Fibroblast of upper back skin (primary cell): ENCODE results near the gene BACH1.
A peak's percentile ranks its signal among the peaks of the same experiment; 100 is the strongest.
"Not testable (repeated sequence)": the region's sequence is repeated elsewhere in the genome, so short reads cannot be mapped to it uniquely, and the experiment has no call there.

ENCODE experiments used
- DNase-seq: peaks from one replicate; pipeline ENCODE4 v3.0.0-alpha.2; 2013

BACH1 gene

GRCh38 chr21:29349702-29350101, 51.0 kb downstream of the BACH1 start:
- DNase-seq, result no peak

DNA sequence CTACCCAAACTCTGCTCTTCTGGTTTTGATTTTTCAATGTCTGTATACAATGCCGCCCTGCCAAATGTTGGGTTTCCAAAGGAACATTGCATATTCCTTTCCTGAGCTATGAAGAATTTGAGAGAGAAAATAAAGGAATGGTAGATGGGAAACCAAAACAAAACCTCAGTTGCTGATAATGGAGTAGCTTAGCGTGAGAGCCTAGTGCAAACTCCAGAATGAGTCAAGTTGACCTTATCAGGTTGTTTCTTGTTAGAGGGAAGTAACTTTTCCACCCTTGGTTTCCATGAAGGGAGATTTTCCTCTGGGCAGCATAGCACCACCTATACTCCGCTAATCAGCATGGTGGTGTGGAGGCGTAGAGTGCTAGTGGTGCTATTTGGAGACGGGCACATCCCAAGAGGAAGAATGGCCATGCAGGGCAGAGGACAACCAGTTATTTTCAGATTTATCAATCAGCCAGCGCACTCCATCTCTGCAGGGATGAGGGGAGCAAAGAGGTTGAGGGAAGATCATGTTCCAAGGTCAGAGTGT, 51.6 kb downstream of the BACH1 start:
- no peak for DNase-seq

DNA sequence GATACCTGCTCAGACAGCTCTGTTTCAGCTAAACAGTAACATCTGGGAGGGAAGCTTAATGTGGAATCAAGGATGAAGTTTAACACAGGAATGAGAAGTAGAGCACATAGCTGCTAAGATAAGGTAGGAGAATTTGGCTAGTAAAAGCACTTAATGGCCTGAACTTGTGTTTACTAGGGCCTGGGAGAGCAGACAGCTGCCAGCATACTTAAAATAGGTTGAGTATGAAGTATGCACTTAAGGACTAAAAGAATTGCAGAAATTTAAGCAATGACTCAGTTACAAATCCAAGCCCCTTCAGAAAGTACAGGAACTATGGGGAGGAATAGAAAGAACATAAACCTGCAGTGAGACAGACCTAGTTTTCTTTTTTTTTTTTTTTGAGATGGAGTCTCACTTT, 53.0 kb downstream of the BACH1 start:
- peak; percentile 90 for DNase-seq

- DNase-seq, result not testable (repeated sequence)
Observed at GRCh38 chr21:29355043-29355710, 56.5 kb downstream of the BACH1 start.

GRCh38 chr21:29356291-29356690, 57.6 kb downstream of the BACH1 start:
- DNase-seq, result not testable (repeated sequence)

GRCh38 chr21:29356810-29357209, 58.1 kb downstream of the BACH1 start:
- DNase-seq, result not testable (repeated sequence)

GRCh38 chr21:29359718-29360117, 61.0 kb downstream of the BACH1 start:
- no peak for DNase-seq

GRCh38 chr21:29360799-29361765, 62.4 kb downstream of the BACH1 start:
- no peak for DNase-seq

GRCh38 chr21:29362758-29363157, 64.0 kb downstream of the BACH1 start:
- DNase-seq, result no peak

DNA sequence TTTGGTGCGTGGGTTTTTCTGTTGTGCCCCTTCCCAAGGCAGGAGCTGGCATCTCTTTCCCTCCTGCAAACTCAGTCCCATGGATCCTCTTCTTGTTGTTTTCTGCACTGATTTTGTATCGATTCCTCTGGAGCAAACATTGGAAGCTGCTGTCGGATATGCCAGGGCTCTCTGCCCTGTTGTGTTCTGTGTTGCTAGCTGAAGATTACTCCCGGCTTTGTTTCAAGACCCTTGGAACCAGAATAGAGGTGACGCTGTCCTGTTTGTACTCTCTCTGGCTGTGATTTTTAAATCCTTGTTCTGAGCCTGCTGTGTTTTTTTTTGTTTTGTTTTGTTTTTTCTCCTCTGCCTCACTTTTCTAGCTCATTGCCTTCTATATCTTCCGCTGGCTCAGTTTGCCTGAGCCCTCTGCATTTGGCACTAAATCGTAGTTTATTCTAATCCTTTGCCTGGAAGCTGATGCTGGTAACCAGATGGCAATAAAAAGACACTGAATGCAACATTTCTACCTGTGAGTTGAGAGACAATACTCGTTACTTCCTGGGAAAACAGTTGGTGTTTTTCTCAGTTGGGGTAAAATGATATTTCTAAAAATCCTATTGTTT, 67.0 kb downstream of the BACH1 start:
- no peak for DNase-seq

DNA sequence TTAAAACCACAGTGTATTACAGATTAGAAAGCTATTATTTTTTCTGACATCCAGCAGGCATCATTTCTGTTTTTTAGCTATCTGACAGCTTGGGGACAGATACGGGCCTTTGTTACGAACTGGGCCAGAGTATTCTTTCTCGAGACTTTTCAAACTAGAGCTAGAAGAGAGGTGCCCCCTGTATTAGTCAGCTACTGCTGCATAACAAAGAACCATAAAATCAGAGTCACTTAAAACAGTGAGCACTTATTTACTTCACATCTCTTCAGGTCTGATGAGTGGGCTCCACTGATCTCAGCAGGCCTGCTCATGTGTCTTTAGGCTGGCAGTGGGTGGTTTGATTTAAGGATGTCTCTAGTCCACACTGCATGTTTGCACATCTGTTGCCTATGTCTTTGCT, 67.8 kb downstream of the BACH1 start:
- DNase-seq, result no peak

DNA sequence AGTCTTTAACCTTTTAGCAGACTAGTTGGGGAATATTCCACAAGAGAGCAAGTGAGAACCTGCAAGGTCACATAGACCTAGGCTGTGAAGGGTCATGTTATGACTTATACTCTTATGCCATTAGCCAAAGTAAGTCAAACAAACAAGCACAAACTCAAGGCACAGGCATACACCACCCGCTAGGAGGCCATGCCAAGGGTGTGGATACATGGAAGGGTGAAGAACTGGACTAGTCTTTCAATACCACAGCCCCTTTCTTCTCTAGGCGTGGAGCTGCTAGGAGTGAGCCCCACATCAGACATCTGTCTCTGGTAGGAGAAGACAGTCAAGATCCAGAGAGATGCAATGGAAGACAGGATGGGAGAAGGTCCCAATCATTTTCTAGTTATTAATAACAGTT, 68.6 kb downstream of the BACH1 start:
- DNase-seq, result no peak

DNA sequence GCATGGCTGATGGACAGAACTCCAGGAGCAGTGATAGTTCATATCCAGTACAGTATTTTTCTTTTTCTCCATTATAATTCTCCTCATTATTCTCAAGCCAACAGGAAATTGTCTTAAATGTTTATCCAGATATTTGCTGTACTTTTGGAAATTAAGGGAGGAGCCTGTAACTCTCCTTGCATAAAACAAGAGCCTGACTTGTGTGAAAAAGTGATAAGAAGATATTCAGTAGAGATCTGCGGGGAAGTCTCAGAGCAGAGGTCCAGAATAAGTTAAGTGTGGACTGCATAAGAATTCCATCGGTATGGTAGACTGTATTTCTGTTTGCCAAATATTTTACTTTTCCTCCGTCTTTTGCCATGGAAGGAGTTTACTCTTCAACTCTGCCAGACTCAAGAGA, 70.2 kb downstream of the BACH1 start:
- DNase-seq, result no peak

DNA sequence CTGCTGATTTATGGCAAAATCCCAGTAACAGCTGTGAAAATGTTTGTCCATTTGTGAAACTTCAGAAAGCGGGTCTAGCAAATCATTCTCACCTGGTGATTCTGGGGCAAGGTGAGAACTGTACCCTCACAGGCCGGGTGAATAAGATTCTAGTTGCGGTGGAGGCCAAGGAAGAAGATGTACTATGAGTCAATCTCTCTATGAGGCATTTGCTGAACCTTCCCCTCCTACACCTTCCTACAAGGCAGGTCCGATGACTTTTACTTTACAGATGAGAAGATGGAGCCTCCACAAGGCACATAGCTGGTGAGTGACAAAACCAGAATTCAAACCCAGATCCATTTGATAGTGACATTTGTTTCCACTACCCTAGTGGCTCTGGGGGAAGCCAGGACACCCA, 72.7 kb downstream of the BACH1 start:
- no peak for DNase-seq

DNA sequence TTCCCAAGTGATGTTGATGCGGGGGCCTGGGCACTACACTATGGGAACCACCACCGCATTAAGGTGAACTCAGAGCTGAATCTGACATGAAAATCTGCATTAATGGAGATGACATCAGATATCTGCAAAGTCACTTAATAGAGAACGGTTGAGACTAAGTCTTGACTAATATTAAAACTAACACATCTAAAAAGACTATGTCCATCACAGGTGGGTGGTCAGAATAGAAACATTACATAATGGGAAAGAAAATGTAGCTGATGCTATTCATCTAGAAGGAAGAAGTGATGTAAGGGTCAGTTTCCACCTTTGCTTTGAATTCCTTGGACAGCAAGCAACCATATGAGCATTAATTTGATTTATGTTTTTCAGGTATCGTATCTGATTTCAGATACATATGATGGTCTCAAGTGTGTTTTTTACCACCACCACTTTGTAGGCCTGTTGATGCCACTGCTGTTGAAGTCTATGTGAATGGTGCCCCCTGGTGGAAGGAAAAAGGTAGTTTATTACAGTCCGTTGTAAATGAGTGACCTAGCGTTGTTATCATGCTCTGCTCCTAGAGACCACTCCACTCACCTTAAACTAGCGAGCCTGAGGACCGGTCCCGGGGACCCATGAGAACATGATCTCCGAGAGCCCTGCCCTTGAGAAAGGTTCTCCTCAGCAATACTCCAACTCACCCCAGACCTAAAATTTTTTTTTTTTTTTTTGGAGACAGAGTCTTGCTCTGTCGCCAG, 73.5 kb downstream of the BACH1 start:
- peak; percentile 85 for DNase-seq

DNA sequence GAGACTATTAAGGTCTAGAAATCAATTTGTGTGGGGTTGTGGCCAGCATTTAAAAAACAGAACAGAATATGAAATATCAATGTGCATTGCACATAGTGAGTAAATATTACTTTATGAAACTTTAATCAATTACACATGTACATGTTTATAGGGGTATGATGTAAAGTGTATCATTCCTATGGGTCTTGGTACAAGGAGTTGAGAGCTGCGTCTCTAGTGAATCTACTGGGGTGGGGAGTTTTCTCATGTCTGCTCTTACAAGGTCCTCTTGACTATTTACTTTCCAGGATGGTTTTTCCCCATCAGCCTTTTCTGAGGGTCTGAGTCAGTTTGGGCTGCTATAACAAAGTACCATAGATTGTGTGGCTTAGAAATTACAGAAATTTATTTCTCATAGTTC, 75.8 kb downstream of the BACH1 start:
- DNase-seq, result no peak

DNA sequence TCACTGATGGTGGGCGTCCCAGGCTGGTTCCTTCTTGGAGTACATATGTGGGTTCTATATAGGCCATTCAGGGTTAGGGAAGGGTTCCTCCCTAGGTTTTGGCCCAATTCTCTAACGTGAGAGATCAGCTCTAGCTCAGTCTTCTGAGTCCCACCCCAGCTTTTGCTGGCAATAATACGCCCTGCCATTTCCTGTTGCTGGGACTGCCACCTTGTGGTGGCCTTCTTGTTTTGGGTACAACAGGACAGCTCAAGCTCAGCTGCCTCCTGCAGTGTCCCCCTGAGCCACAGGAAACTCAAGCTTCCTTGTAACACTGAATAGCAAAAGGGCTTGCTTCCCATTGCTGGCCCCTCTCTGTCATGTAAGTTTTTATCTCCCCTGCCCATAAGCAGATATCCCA, 77.8 kb downstream of the BACH1 start:
- peak; percentile 28 for DNase-seq

DNA sequence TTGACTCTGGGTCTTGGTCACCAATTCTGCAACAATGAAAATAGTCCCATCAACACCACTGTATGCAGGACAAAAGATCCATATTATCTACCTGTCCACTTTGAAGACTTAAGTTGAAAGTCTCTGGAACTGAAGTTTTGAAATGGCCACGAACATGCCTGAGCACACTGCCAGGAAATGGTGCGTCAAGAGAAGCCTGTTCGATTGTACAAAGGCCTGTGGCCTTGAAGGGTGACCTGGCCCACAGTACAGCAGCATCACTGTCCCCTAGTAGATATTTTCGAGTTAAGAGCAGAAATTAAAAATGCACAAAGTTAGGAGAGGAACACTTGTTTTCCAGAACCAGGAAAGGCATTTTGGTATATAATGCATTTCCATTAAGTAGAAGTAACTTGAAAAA, 78.5 kb downstream of the BACH1 start:
- DNase-seq, result no peak

DNA sequence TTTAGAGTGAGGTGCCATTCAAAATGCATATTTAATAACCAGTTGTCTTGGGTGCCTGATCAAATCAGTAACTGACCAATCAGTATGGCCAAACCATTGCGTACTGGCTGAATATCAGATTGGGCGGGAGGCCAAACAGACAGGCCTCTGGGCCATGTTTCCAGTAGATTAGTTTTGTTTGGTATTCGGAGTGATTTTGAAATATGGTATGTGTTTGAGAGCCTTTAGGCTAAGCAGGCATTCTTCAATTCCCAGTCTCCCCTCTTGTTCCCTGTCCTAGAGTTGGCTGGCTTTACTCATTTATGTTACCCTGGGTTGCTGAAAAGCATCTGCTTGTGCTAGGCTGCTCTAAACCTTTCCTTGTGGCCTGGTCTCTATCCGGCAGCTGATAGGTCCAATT, 80.1 kb downstream of the BACH1 start:
- peak; percentile 27 for DNase-seq

DNA sequence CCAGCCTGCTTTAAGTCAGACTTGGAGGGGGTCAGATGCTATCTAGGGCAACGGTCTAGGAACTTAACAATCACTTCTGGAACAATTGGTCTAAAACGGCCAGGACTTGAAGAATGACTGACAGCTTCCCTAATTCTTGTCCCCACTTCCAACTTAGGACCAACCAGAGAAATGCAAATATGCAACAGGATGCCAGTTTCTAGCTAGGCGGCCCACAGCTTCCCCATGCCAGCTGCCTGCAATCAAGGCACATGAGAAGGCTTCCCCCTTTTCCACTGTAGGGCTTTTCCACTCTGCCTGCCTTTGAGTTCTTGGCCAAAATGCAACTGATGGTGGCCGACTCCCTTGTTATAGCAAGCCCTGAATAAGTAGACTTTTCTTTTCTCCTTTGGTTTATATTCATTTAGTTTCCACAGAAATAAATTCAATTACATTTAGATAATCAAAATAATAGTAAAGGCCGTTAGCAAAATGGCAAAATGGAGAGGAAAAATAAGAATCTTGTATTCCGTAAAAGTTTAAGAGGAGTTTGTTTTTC, 80.9 kb downstream of the BACH1 start:
- DNase-seq, result no peak

DNA sequence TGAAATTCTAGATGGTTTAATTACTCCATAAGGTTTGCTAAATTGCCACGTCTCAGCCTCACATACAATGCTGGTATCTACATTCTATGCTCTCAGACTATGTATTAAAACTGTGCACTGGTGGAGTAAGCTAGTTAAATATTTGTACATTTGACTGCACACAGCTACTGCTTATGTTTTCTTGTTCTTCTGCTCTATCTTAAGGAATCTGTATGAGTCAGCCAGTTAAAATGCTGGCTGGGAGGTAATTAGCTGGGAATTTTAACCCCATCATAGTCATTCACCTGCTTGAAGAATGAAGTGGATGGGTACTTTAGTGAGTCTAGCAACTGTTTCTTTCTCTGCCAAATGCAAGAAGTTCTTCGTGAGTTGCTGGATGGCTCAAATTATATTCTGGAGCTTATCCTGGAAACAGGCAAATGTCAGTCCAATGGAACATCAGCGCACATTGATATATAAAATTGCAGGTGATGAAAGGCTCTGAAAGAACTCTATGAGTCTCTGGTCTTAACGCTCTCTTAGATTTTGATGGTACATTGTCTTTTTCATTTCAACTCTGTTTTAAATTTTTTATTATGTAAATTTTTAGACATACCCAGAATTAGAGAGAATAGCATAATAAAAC, 83.4 kb downstream of the BACH1 start:
- DNase-seq, result peak; percentile 81
